DOHH2 (cell line): ENCODE measurements around the gene PRR18.

ENCODE experiments used
- H3F3A ChIP-seq: fragments of 200-600 bp; sonication (generic), shearing (Covaris generic); 2 replicates; pipeline ENCODE4 v1.6.0; 2016; ENCODE audit warnings: antibody characterized with exemption, mild to moderate bottlenecking; ENCODE audit not compliant: control insufficient read depth, insufficient read depth
- H3K27ac ChIP-seq: fragments of 200-600 bp; sonication (generic); 2 replicates; pipeline ENCODE4 v1.5.1; 2014; ENCODE audit warnings: low read depth, mild to moderate bottlenecking, low read length, moderate library complexity
- H3K27me3 ChIP-seq: fragments of 200-600 bp; sonication (generic); 2 replicates; pipeline ENCODE4 v1.6.1; 2014; ENCODE audit warnings: mild to moderate bottlenecking, low read length, mixed read lengths; ENCODE audit not compliant: control insufficient read depth
- H3K36me3 ChIP-seq: fragments of 200-600 bp; sonication (generic); 2 replicates; pipeline ENCODE4 v1.6.1; 2014; ENCODE audit warnings: mild to moderate bottlenecking, low read length, moderate library complexity, mixed read lengths; ENCODE audit not compliant: control insufficient read depth
- H3K4me1 ChIP-seq: fragments of 200-600 bp; sonication (generic); 2 replicates; pipeline ENCODE4 v1.6.1; 2014; ENCODE audit warnings: mild to moderate bottlenecking, low read length, mixed read lengths; ENCODE audit not compliant: control insufficient read depth
- H3K4me2 ChIP-seq: fragments of 200-600 bp; sonication (generic); 2 replicates; pipeline ENCODE4 v1.6.0; 2014; ENCODE audit warnings: mild to moderate bottlenecking, low read length, moderate library complexity
- H3K4me3 ChIP-seq: fragments of 200-600 bp; sonication (generic); 2 replicates; pipeline ENCODE4 v1.5.1; 2014; ENCODE audit warnings: mild to moderate bottlenecking, low read length, mixed read lengths
- H3K79me2 ChIP-seq: fragments of 200-600 bp; sonication (generic); 2 replicates; pipeline ENCODE4 v1.6.1; 2014; ENCODE audit warnings: mild to moderate bottlenecking, low read length, mixed read lengths; ENCODE audit not compliant: control insufficient read depth
- H3K9me2 ChIP-seq: fragments of 200-600 bp; sonication (generic); replicated peaks from 2 replicates; pipeline ENCODE4 v1.6.1; 2014; ENCODE audit warnings: mild to moderate bottlenecking, low read length, mixed read lengths; ENCODE audit not compliant: control insufficient read depth
- H3K9me3 ChIP-seq: fragments of 200-600 bp; sonication (generic); 2 replicates; pipeline ENCODE4 v1.6.1; 2014; ENCODE audit warnings: antibody characterized with exemption, low read length, mixed read lengths; ENCODE audit not compliant: control insufficient read depth, insufficient read depth
- H4K20me1 ChIP-seq: fragments of 200-600 bp; sonication (generic); 2 replicates; pipeline ENCODE4 v1.6.0; 2014; ENCODE audit warnings: low read depth, mild to moderate bottlenecking, antibody characterized with exemption, low read length, moderate library complexity; ENCODE audit not compliant: control insufficient read depth, insufficient read depth
- EZH2phosphoT487 ChIP-seq: fragments of 200-600 bp; sonication (generic); IDR thresholded peaks from 2 replicates; pipeline ENCODE4 v1.6.1; 2017; ENCODE audit warnings: borderline replicate concordance, mild to moderate bottlenecking, antibody characterized with exemption, low read length, moderate library complexity, mixed read lengths
- TF ChIP-seq, protein P1 (sequence below): fragments of 200-600 bp; sonication (generic); IDR thresholded peaks from one replicate; pipeline ENCODE4 v1.5.1; 2014; ENCODE audit warnings: antibody characterized with exemption, mild to moderate bottlenecking, low read depth, low read length; ENCODE audit not compliant: poor library complexity, severe bottlenecking

The PRR18 gene

DNA sequence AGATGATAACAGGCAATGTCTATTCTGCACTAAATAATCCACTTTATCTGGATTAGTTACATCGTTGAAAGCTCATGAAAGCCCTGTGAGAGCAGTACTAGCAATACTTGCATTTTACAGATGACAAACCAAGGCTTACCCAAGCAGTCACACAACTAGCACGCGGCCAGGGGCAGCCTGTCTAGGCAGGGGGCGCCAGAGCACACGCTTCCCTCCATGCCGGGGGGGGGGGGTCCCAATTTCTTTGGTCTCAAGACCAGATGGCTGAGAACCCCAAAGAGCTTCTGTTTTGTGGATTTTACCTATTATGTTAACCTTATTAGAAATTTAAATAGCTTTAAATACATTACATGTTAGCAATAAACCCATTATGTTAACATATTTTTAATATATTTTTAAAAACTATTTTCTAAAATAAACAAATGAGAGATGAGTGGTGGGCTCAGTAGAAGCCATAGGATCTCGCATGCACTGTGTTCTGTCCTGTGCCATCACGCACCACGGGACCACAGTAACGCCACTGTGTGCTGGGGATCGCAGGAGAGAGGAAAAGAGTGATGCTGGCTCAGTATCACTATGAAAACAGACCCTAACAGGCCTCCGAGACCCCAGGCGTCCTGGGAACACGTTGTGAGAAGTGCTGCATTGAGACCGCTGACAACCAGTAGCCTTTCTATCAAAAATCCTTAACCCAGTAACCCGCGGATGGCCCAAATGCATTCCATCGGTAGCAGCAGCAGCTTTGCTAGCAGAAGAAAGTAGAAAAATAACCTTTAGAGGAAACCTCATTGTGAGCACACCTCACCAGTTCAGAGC lies 5.3 kb upstream of the PRR18 start:
- Histone ChIP-seq H3K4me3 (no peak overlapping the region), H3K79me2 (no peaks in the 10 kb centered on the region), H3K36me3 (no peaks in the 10 kb centered on the region), H3K27ac (no peak overlapping the region), H3K4me2 (no peak overlapping the region), H3F3A (no peaks in the 10 kb centered on the region), H4K20me1 (no peaks in the 10 kb centered on the region), H3K9me3 (no peaks in the 10 kb centered on the region), H3K9me2 (no peaks in the 10 kb centered on the region), H3K4me1 (peaks cover 10% of the 10 kb centered on the region), H3K27me3 (peaks cover 9% of the 10 kb centered on the region)
- no peak for TF ChIP-seq EZH2phosphoT487
- TF ChIP-seq, protein P1, sequence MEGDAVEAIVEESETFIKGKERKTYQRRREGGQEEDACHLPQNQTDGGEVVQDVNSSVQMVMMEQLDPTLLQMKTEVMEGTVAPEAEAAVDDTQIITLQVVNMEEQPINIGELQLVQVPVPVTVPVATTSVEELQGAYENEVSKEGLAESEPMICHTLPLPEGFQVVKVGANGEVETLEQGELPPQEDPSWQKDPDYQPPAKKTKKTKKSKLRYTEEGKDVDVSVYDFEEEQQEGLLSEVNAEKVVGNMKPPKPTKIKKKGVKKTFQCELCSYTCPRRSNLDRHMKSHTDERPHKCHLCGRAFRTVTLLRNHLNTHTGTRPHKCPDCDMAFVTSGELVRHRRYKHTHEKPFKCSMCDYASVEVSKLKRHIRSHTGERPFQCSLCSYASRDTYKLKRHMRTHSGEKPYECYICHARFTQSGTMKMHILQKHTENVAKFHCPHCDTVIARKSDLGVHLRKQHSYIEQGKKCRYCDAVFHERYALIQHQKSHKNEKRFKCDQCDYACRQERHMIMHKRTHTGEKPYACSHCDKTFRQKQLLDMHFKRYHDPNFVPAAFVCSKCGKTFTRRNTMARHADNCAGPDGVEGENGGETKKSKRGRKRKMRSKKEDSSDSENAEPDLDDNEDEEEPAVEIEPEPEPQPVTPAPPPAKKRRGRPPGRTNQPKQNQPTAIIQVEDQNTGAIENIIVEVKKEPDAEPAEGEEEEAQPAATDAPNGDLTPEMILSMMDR: peak; percentile 85

- H3K4me2 ChIP-seq: no peak overlapping the region
- no peaks in the 10 kb centered on the region for H3K9me2 ChIP-seq
- H4K20me1 ChIP-seq: no peaks in the 10 kb centered on the region
- no peak overlapping the region for H3K4me3 ChIP-seq
- H3K9me3 ChIP-seq: no peaks in the 10 kb centered on the region
- no peak overlapping the region for H3K27ac ChIP-seq
- peaks cover 15% of the 10 kb centered on the region for H3K27me3 ChIP-seq
- H3K36me3 ChIP-seq: no peaks in the 10 kb centered on the region
- peaks cover 15% of the 10 kb centered on the region for H3K4me1 ChIP-seq
- no peaks in the 10 kb centered on the region for H3F3A ChIP-seq
- no peaks in the 10 kb centered on the region for H3K79me2 ChIP-seq
- no peak for TF ChIP-seq EZH2phosphoT487
- TF ChIP-seq, protein P1: no peak
Measured at GRCh38 chr6:166312832-166313231, 4.6 kb upstream of the PRR18 start.

DNA sequence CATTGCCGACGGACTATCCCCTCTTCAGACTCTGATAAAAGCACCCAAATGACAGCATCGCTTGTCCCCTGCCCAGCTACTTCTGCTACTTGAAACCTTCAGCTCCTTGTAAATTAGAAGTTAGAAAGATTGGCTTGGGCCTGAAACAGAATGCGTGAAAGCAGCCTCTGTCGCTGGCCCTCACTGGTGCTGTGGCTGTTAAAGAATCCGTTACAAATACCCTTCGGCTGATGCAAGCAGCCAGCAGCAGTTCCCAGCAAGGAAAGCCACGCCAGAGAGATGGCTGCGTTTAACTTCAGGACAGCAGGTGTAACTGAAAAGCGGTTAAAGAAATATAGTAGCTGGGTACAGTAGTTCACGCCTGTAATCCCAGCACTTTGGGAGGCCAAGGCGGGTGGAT lies 2.4 kb upstream of the PRR18 start:
- H3K9me2 ChIP-seq: no peaks in the 10 kb centered on the region
- H3K4me2 ChIP-seq: no peak overlapping the region
- no peaks in the 10 kb centered on the region for H3K9me3 ChIP-seq
- H3K36me3 ChIP-seq: no peaks in the 10 kb centered on the region
- TF ChIP-seq EZH2phosphoT487: no peak
- TF ChIP-seq, protein P1: no peak
- H3K27me3 ChIP-seq: peaks cover 24% of the 10 kb centered on the region
- H3F3A ChIP-seq: no peaks in the 10 kb centered on the region
- peaks cover 15% of the 10 kb centered on the region for H3K4me1 ChIP-seq
- H4K20me1 ChIP-seq: no peaks in the 10 kb centered on the region
- no peak overlapping the region for H3K4me3 ChIP-seq
- no peak overlapping the region for H3K27ac ChIP-seq
- H3K79me2 ChIP-seq: no peaks in the 10 kb centered on the region
